GM12892 (cell line): ENCODE results near the gene CEP128.

ENCODE experiments used
- POLR2A ChIP-seq: IDR thresholded peaks from 2 replicates; pipeline ENCODE4 v1.6.1; 2011; ENCODE audit warnings: low read depth, low read length, control low read depth
- POLR2AphosphoS5 ChIP-seq: IDR thresholded peaks from 2 replicates; pipeline ENCODE4 v1.6.1; 2011; ENCODE audit warnings: low read depth, low read length, control low read depth
- TAF1 ChIP-seq: IDR thresholded peaks from 2 replicates; pipeline ENCODE4 v1.6.1; 2011; ENCODE audit warnings: low read depth, mild to moderate bottlenecking, control low read depth, low read length, borderline replicate concordance

DNA sequence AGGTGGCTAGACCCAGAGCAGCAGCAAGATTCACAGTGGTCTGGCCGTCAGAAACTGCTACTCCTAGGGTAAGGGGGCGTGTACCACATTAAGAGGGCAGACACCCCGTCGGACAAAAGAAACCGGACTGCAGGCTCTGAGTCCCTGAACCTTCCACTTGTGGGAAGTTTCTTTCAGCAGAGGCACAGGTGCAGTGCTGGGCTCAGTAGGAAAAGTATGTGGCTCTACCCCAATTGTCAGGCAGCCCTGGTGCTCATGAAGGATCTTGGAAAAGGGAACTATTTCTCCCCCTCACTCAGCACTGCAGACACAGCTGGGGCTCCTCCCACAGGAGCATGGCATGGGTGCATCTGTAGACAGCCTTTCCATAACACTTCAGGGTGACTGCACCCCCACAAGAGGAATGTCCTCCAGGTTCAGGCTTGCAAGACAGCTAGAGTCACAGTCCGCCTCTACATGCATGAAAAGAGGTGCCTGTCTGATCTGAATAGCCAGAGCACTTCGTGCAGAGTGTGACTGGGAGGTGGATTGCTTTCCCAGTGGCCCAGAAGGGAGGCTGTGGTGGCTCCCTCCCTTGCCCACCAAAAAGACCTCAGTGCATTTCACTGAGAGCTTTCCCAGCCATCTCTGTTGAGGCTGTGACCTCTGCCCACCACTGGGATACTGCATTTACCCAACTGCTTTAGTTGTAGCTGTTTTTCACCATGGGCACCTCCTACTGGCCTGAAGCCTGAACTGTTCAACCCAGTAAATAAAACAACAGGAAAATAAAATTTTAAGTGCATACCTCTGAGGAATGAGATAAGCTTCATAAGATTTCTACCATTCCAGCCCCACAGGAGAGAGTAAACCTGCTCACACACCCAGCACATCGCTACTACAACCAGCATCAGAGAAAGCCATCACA, 14.2 kb downstream of the CEP128 start:
- TF ChIP-seq POLR2A: no peak
- TF ChIP-seq POLR2AphosphoS5: no peak
- no peak for TF ChIP-seq TAF1
